Esophagus squamous epithelium (tissue), 4 donors: ENCODE results near the gene CHST6.

Experiments used
- CTCF ChIP-seq, 6 experiments: fragments of 450-650 bp in 4 of 6; fragments of 200-600 bp in 2 of 6; sonication (generic) in 2 of 6; IDR thresholded peaks; one replicate each; pipeline ENCODE4 v1.5.1; 2016 to 2019; ENCODE audit warnings: antibody characterized with exemption in 6 of 6, mild to moderate bottlenecking in 4 of 6, moderate library complexity in 4 of 6
- POLR2A ChIP-seq, 4 donors: fragments of 450-650 bp; IDR thresholded peaks; one replicate each; pipeline ENCODE4 v1.6.1; 2017; ENCODE audit warnings: antibody characterized with exemption in 4 of 4, mild to moderate bottlenecking in 4 of 4, moderate library complexity in 3 of 4

- TF ChIP-seq CTCF (IDR thresholded peaks at IDR 0.05) (no peak), POLR2A (IDR thresholded peaks at IDR 0.05) (no peak)
Observed at GRCh38 chr16:75506574-75506973, 11.3 kb upstream of the CHST6 start.
